ENCODE results near the gene RELL2. TPM values are rescaled to one million over a fixed set of nuclear protein-coding genes. Genes with fewer than 3 reads are reported as not detected.

RELL2 gene
- total RNA-seq, 1 donor from 2014 or later: 16.8 TPM

GRCh38 chr5:141597814-141598213 is 39.0 kb upstream of the RELL2 start:
- POLR2A ChIA-PET: interaction anchor here (1.0 to 1.4 kb wide), 3 partner anchors 8 to 36 kb away, joined by 3 read pairs; partner anchors contain the start of gene DIAPH1
- intact Hi-C loops (cut with micrococcal nuclease): loop anchor here (1.0 kb wide), 1 partner anchor 7 kb away; no protein-coding TSS in a partner anchor
- peaks cover 5% of the 10 kb centered on the region for H3K9me3 Mint-ChIP-seq
- peak overlapping the region; percentile 36 for H3K27ac Mint-ChIP-seq
- peaks cover 29% of the 10 kb centered on the region for H3K36me3 Mint-ChIP-seq (ENCODE audit: low read depth)
- no peaks in the 10 kb centered on the region for H3K27me3 Mint-ChIP-seq
- CTCF ChIA-PET: interaction anchor here (1.0 to 3.2 kb wide), 3 partner anchors 20 to 40 kb away, joined by 3 to 41 read pairs (median 3); partner anchors contain the start of genes DIAPH1 and RELL2
- DNase-seq (no peak), ATAC-seq (ENCODE audit: low read depth) (no peak)
- no peak overlapping the region for H3K4me3 Mint-ChIP-seq
- no peak for TF ChIP-seq CTCF (IDR thresholded peaks at IDR 0.05)
- peaks cover 62% of the 10 kb centered on the region for H3K4me1 Mint-ChIP-seq

GRCh38 chr5:141598391-141599345 is 38.1 kb upstream of the RELL2 start:
- ChIA-PET CTCF (interaction anchor here (1.4 to 3.2 kb wide), 2 partner anchors 19 to 39 kb away, joined by 3 to 41 read pairs; partner anchors contain the start of genes DIAPH1 and RELL2), POLR2A (interaction anchor here (1.0 to 1.4 kb wide), 3 partner anchors 7 to 35 kb away, joined by 3 read pairs; partner anchors contain the start of gene DIAPH1)
- H3K4me1 Mint-ChIP-seq: peaks cover 64% of the 10 kb centered on the region
- peak overlapping the region; percentile 66 for H3K27ac Mint-ChIP-seq
- H3K9me3 Mint-ChIP-seq: peaks cover 5% of the 10 kb centered on the region
- intact Hi-C loops (cut with micrococcal nuclease): no loop called here
- peaks cover 25% of the 10 kb centered on the region for H3K36me3 Mint-ChIP-seq (ENCODE audit: low read depth)
- TF ChIP-seq CTCF (IDR thresholded peaks at IDR 0.05): no peak
- DNase-seq: no peak
- H3K27me3 Mint-ChIP-seq: no peaks in the 10 kb centered on the region
- ATAC-seq (ENCODE audit: low read depth): no peak
- H3K4me3 Mint-ChIP-seq: no peak overlapping the region

DNA sequence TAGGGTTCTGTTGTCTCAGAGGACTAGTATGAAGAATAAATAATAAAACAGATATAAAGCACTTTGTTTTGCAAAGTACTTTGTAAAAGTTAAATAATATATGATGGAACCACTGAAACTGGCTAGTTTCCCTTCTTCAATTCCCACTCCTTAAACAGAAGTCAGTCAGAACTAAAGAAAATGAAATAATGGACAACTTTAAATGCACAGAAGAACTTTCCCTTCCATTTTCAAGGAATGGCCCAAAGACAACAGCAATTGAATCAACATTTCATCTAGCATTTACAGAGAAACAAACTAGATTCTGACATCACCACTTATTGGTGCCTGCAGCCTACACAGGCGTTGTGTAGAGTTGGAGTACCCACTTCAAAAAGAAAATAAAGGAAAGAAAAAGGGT is 34.2 kb upstream of the RELL2 start:
- no peak overlapping the region for H3K4me3 Mint-ChIP-seq
- peaks cover 2% of the 10 kb centered on the region for H3K9me3 Mint-ChIP-seq
- ATAC-seq (ENCODE audit: low read depth) (no peak), DNase-seq (no peak)
- CTCF ChIA-PET: interaction anchor here (1.3 to 4.9 kb wide), 4 partner anchors 9 to 17 kb away, joined by 3 to 33 read pairs (median 8); no protein-coding TSS in a partner anchor
- POLR2A ChIA-PET: no interaction called here
- intact Hi-C loops (cut with micrococcal nuclease): no loop called here
- no peak for TF ChIP-seq CTCF (IDR thresholded peaks at IDR 0.05)
- no peaks in the 10 kb centered on the region for H3K27me3 Mint-ChIP-seq
- peak overlapping the region; percentile 18 for H3K27ac Mint-ChIP-seq
- peaks cover 4% of the 10 kb centered on the region for H3K36me3 Mint-ChIP-seq (ENCODE audit: low read depth)
- peaks cover 90% of the 10 kb centered on the region for H3K4me1 Mint-ChIP-seq

GRCh38 chr5:141603923-141604717 is 32.7 kb upstream of the RELL2 start:
- ChIA-PET POLR2A (interaction anchor here (0.8 to 1.8 kb wide), 3 partner anchors 13 to 47 kb away, joined by 3 to 7 read pairs (median 3); partner anchors contain the start of genes DIAPH1 and FCHSD1), CTCF (interaction anchor here (0.8 to 4.9 kb wide), 4 partner anchors 11 to 40 kb away, joined by 4 to 33 read pairs (median 8); partner anchors contain the start of gene DIAPH1)
- peaks cover 6% of the 10 kb centered on the region for H3K36me3 Mint-ChIP-seq (ENCODE audit: low read depth)
- H3K9me3 Mint-ChIP-seq: no peaks in the 10 kb centered on the region
- TF ChIP-seq CTCF (IDR thresholded peaks at IDR 0.05): no peak
- H3K27ac Mint-ChIP-seq: peak overlapping the region; percentile 86
- H3K4me3 Mint-ChIP-seq: peak overlapping the region; percentile 44
- peaks cover 89% of the 10 kb centered on the region for H3K4me1 Mint-ChIP-seq
- ATAC-seq (ENCODE audit: low read depth) (no peak), DNase-seq (no peak)
- H3K27me3 Mint-ChIP-seq: no peaks in the 10 kb centered on the region
- intact Hi-C loops (cut with micrococcal nuclease): no loop called here
